Medulla oblongata (tissue), 1 donor: Measurements from ENCODE around the gene VASH2.
"Not testable (repeated sequence)": the region's sequence is repeated elsewhere in the genome, so short reads cannot be mapped to it uniquely, and the experiment has no call there.

Experiments
- DNase-seq: peaks from one replicate; pipeline ENCODE4 v3.0.0-alpha.2; 2015; ENCODE audit errors: extremely low spot score

VASH2 gene

GRCh38 chr1:212950243-212951125 is at the start of gene VASH2:
Gene VASH2, plus strand, starts transcription at chr1:212950541. Its CDS starts 1,002 bp downstream, at chr1:212951543.
- DNase-seq: peak; percentile 90

DNA sequence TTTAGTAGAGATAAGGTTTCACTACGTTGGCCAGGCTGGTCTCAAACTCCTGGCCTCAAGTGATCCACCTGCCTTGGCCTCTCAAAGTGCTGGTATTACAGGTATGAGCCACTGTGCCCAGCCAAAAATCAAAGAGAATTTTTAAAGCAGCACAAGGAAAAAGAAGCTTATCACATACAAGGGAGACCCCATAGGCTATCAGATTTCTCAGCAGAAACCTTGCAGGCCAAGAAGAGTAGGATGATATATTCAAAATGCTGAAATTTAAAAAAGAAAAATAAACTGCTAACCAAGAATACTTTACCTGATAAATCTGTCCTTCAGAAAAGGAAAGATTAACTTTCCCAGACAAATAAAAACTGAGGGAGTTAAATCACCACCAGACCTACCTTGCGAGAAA is 49.1 kb upstream of the VASH2 start:
- DNase-seq: no peak

DNA sequence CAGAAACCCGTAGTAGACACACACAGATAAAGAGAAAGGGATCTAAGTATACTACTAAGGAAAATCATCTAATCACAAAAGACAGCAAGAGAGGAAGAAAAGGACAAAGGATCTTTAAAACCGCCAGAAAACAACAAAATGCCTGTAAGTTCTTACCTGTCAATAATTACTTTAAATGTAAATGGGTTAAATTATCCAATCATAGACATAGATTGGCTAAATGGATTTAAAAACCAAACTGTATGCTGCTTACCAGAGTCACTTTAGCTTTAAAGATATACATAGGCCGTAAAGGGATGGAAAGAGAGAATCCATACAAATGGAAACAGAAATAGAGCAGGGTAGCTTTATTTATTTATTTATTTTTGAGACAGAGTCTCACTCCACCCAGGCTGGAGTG is 48.3 kb upstream of the VASH2 start:
- DNase-seq: no peak

- no peak for DNase-seq
These were observed 46.7 kb upstream of the VASH2 start for GRCh38 chr1:212903664-212904063.

DNA sequence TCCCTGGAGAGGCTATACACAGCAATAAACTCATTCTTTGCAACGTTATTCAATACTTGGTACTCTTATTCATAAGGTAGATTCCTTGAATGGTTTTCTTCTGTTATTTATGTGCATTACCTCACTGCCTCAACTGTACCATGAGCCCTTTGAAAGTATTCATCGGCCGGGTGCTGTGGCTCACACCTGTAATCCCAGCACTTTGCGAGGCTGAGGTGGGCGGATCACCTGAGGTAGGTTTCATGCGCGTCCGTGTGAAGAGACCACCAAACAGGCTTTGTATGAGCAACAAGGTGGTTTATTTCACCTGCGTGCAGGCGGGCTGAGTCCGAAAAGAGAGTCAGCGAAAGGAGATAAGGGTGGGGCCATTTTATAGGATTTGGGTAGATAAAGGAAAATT is 42.3 kb upstream of the VASH2 start:
- not testable (repeated sequence) for DNase-seq

- no peak for DNase-seq
These were observed 41.4 kb upstream of the VASH2 start for GRCh38 chr1:212908971-212909370.

- DNase-seq: no peak
These were observed 40.7 kb upstream of the VASH2 start for GRCh38 chr1:212909652-212910063.

GRCh38 chr1:212910213-212910612 is 40.1 kb upstream of the VASH2 start:
- not testable (repeated sequence) for DNase-seq

GRCh38 chr1:212913638-212914037 is 36.7 kb upstream of the VASH2 start:
- not testable (repeated sequence) for DNase-seq

GRCh38 chr1:212914110-212914509 is 36.2 kb upstream of the VASH2 start:
- DNase-seq: not testable (repeated sequence)

DNA sequence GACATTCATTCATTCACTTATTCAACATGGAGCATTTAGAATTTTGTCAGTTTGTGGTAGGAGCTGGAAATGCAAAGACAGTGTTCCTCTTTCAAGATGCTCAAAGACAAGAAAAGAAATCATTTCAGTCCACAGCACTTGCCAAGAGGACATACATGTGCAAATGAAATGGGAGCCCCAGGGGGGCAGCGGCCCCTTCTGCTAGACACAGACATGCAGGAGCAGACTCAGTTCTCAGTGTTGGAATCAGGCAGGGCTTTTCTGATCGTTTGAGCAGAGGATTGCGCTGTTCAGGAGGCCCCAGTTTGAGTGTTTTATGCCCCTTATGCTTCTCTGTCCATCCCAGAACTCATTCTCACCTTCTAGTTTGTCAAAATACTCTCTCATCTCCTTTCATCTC is 35.6 kb upstream of the VASH2 start:
- no peak for DNase-seq

GRCh38 chr1:212915245-212916091 is 34.9 kb upstream of the VASH2 start:
- DNase-seq: peak; percentile 68

GRCh38 chr1:212916481-212917133 is 33.7 kb upstream of the VASH2 start:
- peak; percentile 38 for DNase-seq

DNA sequence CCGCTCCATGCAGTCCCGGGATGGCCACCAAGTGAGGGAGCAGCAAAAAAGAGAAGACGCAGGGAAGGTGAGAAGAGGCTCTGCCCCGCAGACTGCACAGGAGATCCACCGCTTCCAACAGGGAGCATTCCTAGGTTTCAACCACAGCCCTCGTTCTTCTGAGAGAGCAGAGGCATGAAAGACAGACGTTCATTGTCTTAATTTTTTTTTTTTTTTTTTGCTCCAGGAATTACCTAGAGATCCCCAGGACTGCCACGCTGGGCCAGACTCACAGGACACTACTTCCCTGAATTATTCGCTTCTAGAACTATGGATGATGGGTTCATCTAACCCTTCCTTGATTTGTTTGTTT is 33.2 kb upstream of the VASH2 start:
- DNase-seq: no peak

DNA sequence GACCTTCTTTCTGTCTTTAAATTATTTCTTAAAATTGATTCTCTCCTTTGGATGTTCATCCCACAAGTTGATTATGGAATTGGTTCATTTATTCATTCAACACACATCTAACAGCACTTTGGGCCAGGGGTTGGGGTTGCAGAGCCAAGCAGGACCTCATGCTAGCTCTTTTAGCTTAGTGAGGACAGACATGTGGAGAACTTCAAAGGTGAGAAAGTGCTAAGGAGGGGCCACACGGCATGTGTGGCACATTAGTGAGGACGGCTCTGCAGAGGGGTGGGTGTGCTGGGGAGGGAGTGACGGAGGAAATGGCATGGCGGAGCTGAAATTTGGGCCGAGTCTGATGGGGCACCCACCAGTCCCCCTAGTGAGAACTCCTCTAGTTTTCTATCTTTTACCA is 32.5 kb upstream of the VASH2 start:
- no peak for DNase-seq

GRCh38 chr1:212918824-212919223 is 31.5 kb upstream of the VASH2 start:
- no peak for DNase-seq

GRCh38 chr1:212920246-212920645 is 30.1 kb upstream of the VASH2 start:
- DNase-seq: no peak

DNA sequence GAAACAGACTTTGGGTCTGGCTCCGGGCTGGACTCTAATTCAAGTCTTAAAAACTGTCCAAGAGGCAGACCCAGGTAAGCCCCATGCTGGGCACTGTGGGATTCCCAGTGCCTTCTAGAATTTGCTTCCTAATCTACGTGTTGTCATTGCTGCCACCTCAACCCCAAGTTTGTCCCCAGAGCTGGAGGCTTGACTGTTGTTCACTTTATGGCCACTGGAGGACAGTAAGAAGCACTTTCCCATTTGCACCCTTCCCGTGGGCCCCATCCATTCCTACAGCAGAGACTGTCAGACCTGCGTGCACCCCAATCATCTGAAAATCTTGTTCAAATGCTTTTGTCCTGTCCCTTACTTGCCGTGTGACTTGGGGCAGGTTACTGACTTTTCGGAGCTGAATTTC is 29.4 kb upstream of the VASH2 start:
- DNase-seq: no peak

- no peak for DNase-seq
These were observed 28.3 kb upstream of the VASH2 start for GRCh38 chr1:212922016-212922415.

- DNase-seq: no peak
These were observed 24.0 kb upstream of the VASH2 start for GRCh38 chr1:212926372-212926771.

- no peak for DNase-seq
These were observed 21.7 kb upstream of the VASH2 start for GRCh38 chr1:212928323-212929291.
